Activated T-helper 17 cell treated with anti-CD3 and anti-CD28 coated beads, Interleukin-2, amount 50 U/mL, for 72 hours (primary cell): ENCODE measurements around the gene ORC4. TPM values are rescaled to one million over a fixed set of nuclear protein-coding genes. Genes with fewer than 3 reads are reported as not detected.
"Not testable (repeated sequence)": the region's sequence is repeated elsewhere in the genome, so short reads cannot be mapped to it uniquely, and the experiment has no call there.

Experiments
- ATAC-seq: fragments of 150-1000 bp; cut with Tn5 transposase; replicated peaks from 2 replicates; pipeline ENCODE4 v1.10.0; 2021; ENCODE audit warnings: mild to moderate bottlenecking, moderate library complexity
- H3K27ac Mint-ChIP-seq: one replicate; pipeline ENCODE4 v1.8.0; 2022; ENCODE audit warnings: mixed read lengths
- H3K27me3 Mint-ChIP-seq: one replicate; pipeline ENCODE4 v1.8.0; 2022; ENCODE audit warnings: mixed read lengths
- H3K36me3 Mint-ChIP-seq: one replicate; pipeline ENCODE4 v1.8.0; 2022; ENCODE audit warnings: low read depth, mild to moderate bottlenecking, mixed read lengths
- H3K4me1 Mint-ChIP-seq: one replicate; pipeline ENCODE4 v1.8.0; 2022; ENCODE audit warnings: mixed read lengths
- H3K4me3 Mint-ChIP-seq: one replicate; pipeline ENCODE4 v1.8.0; 2022; ENCODE audit warnings: mild to moderate bottlenecking, mixed read lengths
- H3K9me3 Mint-ChIP-seq: one replicate; pipeline ENCODE4 v1.8.0; 2022; ENCODE audit warnings: mixed read lengths
- total RNA-seq, 2 donors: library from RNA; stranded (reverse); gene quantifications; one replicate each; pipeline ENCODE4 v1.2.3, GENCODE V29; 2022

ORC4 gene
- total RNA-seq, 2 donors from 2014 or later = 31.9 to 32.4 TPM

GRCh38 chr2:148027822-148028221 lies 7.3 kb upstream of the ORC4 start:
- no peaks in the 10 kb centered on the region for H3K9me3 Mint-ChIP-seq
- no peaks in the 10 kb centered on the region for H3K36me3 Mint-ChIP-seq
- no peak overlapping the region for H3K4me3 Mint-ChIP-seq
- ATAC-seq = no peak
- H3K27ac Mint-ChIP-seq = no peak overlapping the region
- peaks cover 6% of the 10 kb centered on the region for H3K4me1 Mint-ChIP-seq
- H3K27me3 Mint-ChIP-seq = no peaks in the 10 kb centered on the region

- H3K27me3 Mint-ChIP-seq = no peaks in the 10 kb centered on the region
- H3K4me1 Mint-ChIP-seq = peaks cover 6% of the 10 kb centered on the region
- no peak for ATAC-seq
- H3K36me3 Mint-ChIP-seq = no peaks in the 10 kb centered on the region
- H3K9me3 Mint-ChIP-seq = no peaks in the 10 kb centered on the region
- no peak overlapping the region for H3K4me3 Mint-ChIP-seq
- H3K27ac Mint-ChIP-seq = no peak overlapping the region
Measured at GRCh38 chr2:148026573-148026972, 6.0 kb upstream of the ORC4 start.

GRCh38 chr2:148023861-148024260 lies 3.3 kb upstream of the ORC4 start:
- peak overlapping the region; percentile 54 for H3K27ac Mint-ChIP-seq
- no peaks in the 10 kb centered on the region for H3K27me3 Mint-ChIP-seq
- peaks cover 10% of the 10 kb centered on the region for H3K36me3 Mint-ChIP-seq
- peak overlapping the region; percentile 88 for H3K4me3 Mint-ChIP-seq
- peaks cover 7% of the 10 kb centered on the region for H3K4me1 Mint-ChIP-seq
- no peak for ATAC-seq
- no peaks in the 10 kb centered on the region for H3K9me3 Mint-ChIP-seq

- Mint-ChIP-seq H3K4me1 (peaks cover 17% of the 10 kb centered on the region), H3K27me3 (no peaks in the 10 kb centered on the region), H3K36me3 (peaks cover 10% of the 10 kb centered on the region), H3K27ac (peak overlapping the region; percentile 56), H3K4me3 (peak overlapping the region; percentile 88), H3K9me3 (no peaks in the 10 kb centered on the region)
- no peak for ATAC-seq
Measured at GRCh38 chr2:148022882-148023281, 2.3 kb upstream of the ORC4 start.

- peaks cover 10% of the 10 kb centered on the region for H3K36me3 Mint-ChIP-seq
- ATAC-seq = no peak
- H3K4me3 Mint-ChIP-seq = peak overlapping the region; percentile 88
- H3K4me1 Mint-ChIP-seq = peaks cover 20% of the 10 kb centered on the region
- peak overlapping the region; percentile 85 for H3K27ac Mint-ChIP-seq
- H3K9me3 Mint-ChIP-seq = no peaks in the 10 kb centered on the region
- no peaks in the 10 kb centered on the region for H3K27me3 Mint-ChIP-seq
Measured at GRCh38 chr2:148022351-148022750, 1.8 kb upstream of the ORC4 start.

GRCh38 chr2:148021886-148022285 lies 1.3 kb upstream of the ORC4 start:
- peaks cover 21% of the 10 kb centered on the region for H3K4me1 Mint-ChIP-seq
- ATAC-seq = no peak
- H3K4me3 Mint-ChIP-seq = peak overlapping the region; percentile 88
- H3K36me3 Mint-ChIP-seq = peaks cover 10% of the 10 kb centered on the region
- no peaks in the 10 kb centered on the region for H3K27me3 Mint-ChIP-seq
- H3K27ac Mint-ChIP-seq = peak overlapping the region; percentile 85
- no peaks in the 10 kb centered on the region for H3K9me3 Mint-ChIP-seq

- Mint-ChIP-seq H3K27ac (peak within 1 kb of the TSS; percentile 85), H3K27me3 (no peaks in the 10 kb centered on the region), H3K36me3 (peaks cover 10% of the 10 kb centered on the region), H3K4me1 (peaks cover 24% of the 10 kb centered on the region), H3K4me3 (peak within 1 kb of the TSS; percentile 88), H3K9me3 (no peaks in the 10 kb centered on the region)
- peak; percentile 34 for ATAC-seq
Measured at GRCh38 chr2:148021059-148021861, 723 bp upstream of the ORC4 start, which contains the start of gene MBD5. MBD5 (plus strand) TSS chr2:148021091.

GRCh38 chr2:148014616-148015015 lies 5.9 kb downstream of the ORC4 start:
- Mint-ChIP-seq H3K4me1 (peaks cover 25% of the 10 kb centered on the region), H3K27me3 (no peaks in the 10 kb centered on the region), H3K36me3 (no peaks in the 10 kb centered on the region), H3K27ac (no peak overlapping the region), H3K9me3 (no peaks in the 10 kb centered on the region), H3K4me3 (no peak overlapping the region)
- ATAC-seq = no peak

- no peak for ATAC-seq
- no peaks in the 10 kb centered on the region for H3K9me3 Mint-ChIP-seq
- H3K36me3 Mint-ChIP-seq = no peaks in the 10 kb centered on the region
- H3K27ac Mint-ChIP-seq = no peak overlapping the region
- H3K27me3 Mint-ChIP-seq = no peaks in the 10 kb centered on the region
- peaks cover 25% of the 10 kb centered on the region for H3K4me1 Mint-ChIP-seq
- H3K4me3 Mint-ChIP-seq = no peak overlapping the region
Measured at GRCh38 chr2:148013876-148014275, 6.7 kb downstream of the ORC4 start.

GRCh38 chr2:148008411-148008810 lies 12.1 kb downstream of the ORC4 start:
- peaks cover 14% of the 10 kb centered on the region for H3K36me3 Mint-ChIP-seq
- not testable (repeated sequence) for H3K27me3 Mint-ChIP-seq, H3K27ac Mint-ChIP-seq, H3K9me3 Mint-ChIP-seq, ATAC-seq, H3K4me3 Mint-ChIP-seq
- H3K4me1 Mint-ChIP-seq = peaks cover 26% of the 10 kb centered on the region

- H3K9me3 Mint-ChIP-seq = peaks cover 14% of the 10 kb centered on the region
- H3K4me1 Mint-ChIP-seq = peaks cover 26% of the 10 kb centered on the region
- H3K27me3 Mint-ChIP-seq = no peaks in the 10 kb centered on the region
- no peak overlapping the region for H3K27ac Mint-ChIP-seq
- H3K36me3 Mint-ChIP-seq = peaks cover 14% of the 10 kb centered on the region
- no peak for ATAC-seq
- no peak overlapping the region for H3K4me3 Mint-ChIP-seq
Measured at GRCh38 chr2:148007219-148007900, 13.2 kb downstream of the ORC4 start.

GRCh38 chr2:148006249-148007007 lies 14.1 kb downstream of the ORC4 start:
- Mint-ChIP-seq H3K4me1 (peaks cover 26% of the 10 kb centered on the region), H3K27ac (no peak overlapping the region), H3K36me3 (peaks cover 14% of the 10 kb centered on the region), H3K9me3 (peaks cover 15% of the 10 kb centered on the region), H3K4me3 (no peak overlapping the region), H3K27me3 (no peaks in the 10 kb centered on the region)
- no peak for ATAC-seq

- not testable (repeated sequence) for ATAC-seq, H3K27me3 Mint-ChIP-seq, H3K27ac Mint-ChIP-seq, H3K4me3 Mint-ChIP-seq, H3K36me3 Mint-ChIP-seq, H3K9me3 Mint-ChIP-seq
- peaks cover 14% of the 10 kb centered on the region for H3K4me1 Mint-ChIP-seq
Measured at GRCh38 chr2:148002420-148002819, 18.1 kb downstream of the ORC4 start.

GRCh38 chr2:148000095-148000494 lies 20.4 kb downstream of the ORC4 start:
- H3K4me3 Mint-ChIP-seq = no peak overlapping the region
- no peak for ATAC-seq
- peaks cover 6% of the 10 kb centered on the region for H3K4me1 Mint-ChIP-seq
- H3K9me3 Mint-ChIP-seq = peaks cover 7% of the 10 kb centered on the region
- no peaks in the 10 kb centered on the region for H3K27me3 Mint-ChIP-seq
- no peak overlapping the region for H3K27ac Mint-ChIP-seq
- H3K36me3 Mint-ChIP-seq = peaks cover 12% of the 10 kb centered on the region
